OCI-LY3 (cell line): Measurements from ENCODE around the gene HOXA6.

ENCODE experiments used
- H2AFZ ChIP-seq: fragments of 200-600, 300-600 bp; shearing (Covaris generic); 2 replicates; pipeline ENCODE4 v1.6.0; 2014; ENCODE audit warnings: antibody characterized with exemption, low read depth, low read length
- H3K27ac ChIP-seq: fragments of 200-600, 300-600 bp; sonication (generic); 2 replicates; pipeline ENCODE4 v1.5.1; 2014; ENCODE audit warnings: mild to moderate bottlenecking, low read length, moderate library complexity, mixed read lengths
- H3K27me3 ChIP-seq: fragments of 200-600, 300-600 bp; sonication (generic); 2 replicates; pipeline ENCODE4 v1.6.1; 2014; ENCODE audit warnings: low read depth, low read length, mixed read lengths
- H3K36me3 ChIP-seq: fragments of 200-600, 300-600 bp; sonication (generic); replicated peaks from 2 replicates; pipeline ENCODE3; 2014; ENCODE audit warnings: low read depth, low read length, mixed read lengths
- H3K4me1 ChIP-seq: fragments of 300-600, 200-600 bp; sonication (generic); 2 replicates; pipeline ENCODE4 v1.6.1; 2014; ENCODE audit warnings: low read length, mixed read lengths
- H3K4me2 ChIP-seq: fragments of 200-600, 300-600 bp; sonication (generic); 2 replicates; pipeline ENCODE4 v1.6.1; 2014; ENCODE audit warnings: low read length, mixed read lengths
- H3K4me3 ChIP-seq: fragments of 300-600, 200-600 bp; sonication (generic); 2 replicates; pipeline ENCODE4 v1.5.1; 2014; ENCODE audit warnings: antibody characterized with exemption, mild to moderate bottlenecking, low read length, moderate library complexity
- H3K79me2 ChIP-seq: fragments of 300-600, 200-600 bp; shearing (Covaris generic); 2 replicates; pipeline ENCODE4 v1.6.1; 2014; ENCODE audit warnings: mild to moderate bottlenecking, low read length, mixed read lengths
- H3K9ac ChIP-seq: fragments of 300-600, 200-600 bp; shearing (Covaris generic); 2 replicates; pipeline ENCODE4 v1.6.0; 2014; ENCODE audit warnings: mild to moderate bottlenecking, low read length, moderate library complexity
- H3K9me3 ChIP-seq: fragments of 200-600, 300-600 bp; shearing (Covaris generic); 2 replicates; pipeline ENCODE4 v1.6.1; 2014; ENCODE audit warnings: low read length, mixed read lengths; ENCODE audit not compliant: insufficient read depth
- H4K20me1 ChIP-seq: fragments of 200-600, 300-600 bp; sonication (generic); 2 replicates; pipeline ENCODE4 v1.6.1; 2016; ENCODE audit warnings: low read length, mixed read lengths; ENCODE audit not compliant: insufficient read depth
- CTCF ChIP-seq: fragments of 200-600, 300-600 bp; sonication (generic); IDR thresholded peaks from 2 replicates; pipeline ENCODE4 v1.5.1; 2014; ENCODE audit warnings: antibody characterized with exemption, low read length, low read depth
- EZH2phosphoT487 ChIP-seq: fragments of 200-600 bp; shearing (Covaris generic); IDR thresholded peaks from 2 replicates; pipeline ENCODE4 v1.6.1; 2018; ENCODE audit warnings: antibody characterized with exemption, mixed run types, low read depth

The HOXA6 gene

GRCh38 chr7:27114881-27115220 is 32.7 kb downstream of the HOXA6 start:
- Histone ChIP-seq H3K27ac (no peak overlapping the region), H3K36me3 (no peaks in the 10 kb centered on the region), H2AFZ (no peak overlapping the region), H3K79me2 (no peaks in the 10 kb centered on the region), H3K27me3 (no peaks in the 10 kb centered on the region), H3K4me1 (no peaks in the 10 kb centered on the region), H3K4me2 (no peak overlapping the region), H3K4me3 (no peak overlapping the region), H3K9me3 (no peaks in the 10 kb centered on the region), H3K9ac (no peak overlapping the region), H4K20me1 (no peaks in the 10 kb centered on the region)
- TF ChIP-seq CTCF, result no peak
- no peak for TF ChIP-seq EZH2phosphoT487

DNA sequence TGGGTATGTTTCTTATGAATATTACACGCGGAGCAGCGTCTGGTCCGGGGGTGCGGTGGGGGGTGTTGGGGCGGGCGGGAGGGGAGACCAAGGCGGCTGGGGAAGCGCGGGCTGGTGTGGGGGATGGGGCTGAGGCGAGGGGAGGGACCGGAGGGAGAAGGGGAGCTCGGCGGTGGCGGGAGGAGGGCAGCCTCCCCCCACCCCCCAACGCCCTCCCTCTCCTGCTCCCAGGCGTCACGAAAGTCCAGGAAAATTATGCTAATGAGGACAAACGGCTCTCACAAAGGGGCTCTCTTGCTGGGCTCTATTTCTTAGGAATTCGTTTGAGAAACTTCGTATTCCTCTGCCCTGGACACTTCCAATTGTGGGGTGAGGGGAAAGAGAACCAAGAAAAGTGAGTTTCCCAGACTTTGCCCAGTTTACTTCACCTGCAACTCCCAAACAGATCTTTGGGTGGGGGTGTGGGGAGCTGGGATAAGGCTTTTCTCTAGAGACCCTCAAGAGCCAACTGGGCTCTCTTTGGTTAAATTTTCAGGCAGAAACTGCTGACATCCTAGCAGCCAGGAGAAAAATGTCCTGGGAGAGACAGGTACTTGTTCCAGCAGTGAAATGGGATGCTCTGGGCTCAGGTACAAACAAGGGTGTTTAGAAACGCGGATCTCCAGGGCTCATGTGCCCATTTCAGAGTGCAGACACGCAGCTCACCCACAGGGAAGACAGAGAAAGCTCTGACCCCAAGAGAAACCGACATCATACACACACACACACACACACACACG is 33.4 kb downstream of the HOXA6 start:
- Histone ChIP-seq H3K9ac (no peak overlapping the region), H3K27ac (no peak overlapping the region), H2AFZ (no peak overlapping the region), H4K20me1 (no peaks in the 10 kb centered on the region), H3K27me3 (no peaks in the 10 kb centered on the region), H3K36me3 (no peaks in the 10 kb centered on the region), H3K4me1 (no peaks in the 10 kb centered on the region), H3K79me2 (no peaks in the 10 kb centered on the region), H3K4me2 (no peak overlapping the region), H3K4me3 (no peak overlapping the region), H3K9me3 (no peaks in the 10 kb centered on the region)
- TF ChIP-seq CTCF (no peak), EZH2phosphoT487 (no peak)

DNA sequence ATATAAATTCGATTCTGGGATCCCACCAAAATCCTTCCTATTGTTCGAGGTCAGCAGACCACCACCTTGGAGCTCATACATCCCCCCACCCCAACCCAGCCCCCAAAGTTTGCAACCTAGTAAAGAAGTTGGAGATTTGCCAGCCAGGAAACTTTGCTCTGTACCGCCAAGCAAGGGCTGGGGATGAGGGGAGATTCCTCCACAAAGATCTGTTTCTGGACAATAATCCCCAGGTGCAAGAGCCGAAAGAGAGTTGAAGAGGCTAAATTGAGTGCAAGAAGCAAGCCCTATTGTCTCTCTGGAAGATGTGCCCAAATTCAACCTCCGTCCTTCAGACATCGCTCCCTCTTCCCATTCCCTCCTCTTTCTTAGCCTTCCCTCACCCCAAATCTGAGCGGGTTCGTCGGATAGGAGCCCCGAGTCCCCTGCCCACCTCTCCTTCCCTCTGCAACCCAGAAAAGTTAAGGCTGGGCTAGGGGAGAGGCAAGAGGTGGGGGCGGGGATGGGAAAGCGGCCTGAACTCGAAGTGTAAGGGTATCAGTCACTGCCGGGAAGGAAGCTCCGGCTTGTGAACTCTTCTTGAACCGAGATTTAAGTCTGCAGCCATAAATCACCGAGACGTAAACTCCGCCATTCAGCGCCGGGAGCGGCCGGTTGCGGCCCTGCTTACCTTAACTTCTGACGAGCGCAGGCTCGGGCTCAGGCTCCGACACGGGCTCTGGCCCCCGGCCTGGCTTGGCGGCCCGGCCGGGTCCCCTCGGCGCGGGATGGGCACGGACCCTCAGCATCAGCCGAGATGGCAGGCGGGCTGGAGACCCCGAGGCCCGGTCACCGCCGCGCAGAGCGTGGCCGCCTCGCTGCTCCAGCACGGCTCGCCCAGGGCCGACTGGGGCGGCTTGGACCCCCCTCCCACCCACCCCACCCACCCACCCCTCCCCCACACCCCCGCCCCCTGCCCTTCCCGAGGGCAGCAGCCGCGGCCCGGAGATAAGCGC is 34.3 kb downstream of the HOXA6 start:
- Histone ChIP-seq H3K4me1 (no peaks in the 10 kb centered on the region), H3K9me3 (no peaks in the 10 kb centered on the region), H3K9ac (no peak overlapping the region), H3K27ac (no peak overlapping the region), H3K79me2 (no peaks in the 10 kb centered on the region), H3K27me3 (no peaks in the 10 kb centered on the region), H4K20me1 (no peaks in the 10 kb centered on the region), H3K36me3 (no peaks in the 10 kb centered on the region), H3K4me2 (no peak overlapping the region), H2AFZ (no peak overlapping the region), H3K4me3 (no peak overlapping the region)
- TF ChIP-seq CTCF (no peak), EZH2phosphoT487 (no peak)

GRCh38 chr7:27112361-27112760 is 35.2 kb downstream of the HOXA6 start:
- no peaks in the 10 kb centered on the region for H3K27me3 ChIP-seq
- no peaks in the 10 kb centered on the region for H4K20me1 ChIP-seq
- no peaks in the 10 kb centered on the region for H3K36me3 ChIP-seq
- no peak overlapping the region for H3K9ac ChIP-seq
- no peaks in the 10 kb centered on the region for H3K4me1 ChIP-seq
- no peak for TF ChIP-seq CTCF
- no peak for TF ChIP-seq EZH2phosphoT487
- H3K4me2 ChIP-seq, result no peak overlapping the region
- no peaks in the 10 kb centered on the region for H3K79me2 ChIP-seq
- no peak overlapping the region for H3K4me3 ChIP-seq
- H3K9me3 ChIP-seq, result no peaks in the 10 kb centered on the region
- no peak overlapping the region for H3K27ac ChIP-seq
- H2AFZ ChIP-seq, result no peak overlapping the region
